ENCODE measurements around the gene ZC3H18.
A peak's percentile ranks its signal among the peaks of the same experiment; 100 is the strongest.

The ZC3H18 gene

GRCh38 chr16:88581033-88581432, 10.8 kb downstream of the ZC3H18 start:
- no peak for DNase-seq (ENCODE audit: low read depth in 2 of 2)

GRCh38 chr16:88582912-88583575, 12.8 kb downstream of the ZC3H18 start:
- no peak for DNase-seq (ENCODE audit: low read depth in 2 of 2)

- DNase-seq (ENCODE audit: low read depth in 2 of 2) = no peak
These were observed 14.5 kb downstream of the ZC3H18 start for GRCh38 chr16:88584676-88585075.

GRCh38 chr16:88585269-88585668, 15.1 kb downstream of the ZC3H18 start:
- no peak for DNase-seq (ENCODE audit: low read depth in 2 of 2)

- no peak for DNase-seq (ENCODE audit: low read depth in 2 of 2)
These were observed 15.9 kb downstream of the ZC3H18 start for GRCh38 chr16:88585927-88586581.

GRCh38 chr16:88588148-88588547, 17.9 kb downstream of the ZC3H18 start:
- DNase-seq (ENCODE audit: low read depth in 2 of 2) = no peak

- DNase-seq (ENCODE audit: low read depth in 2 of 2) = no peak
These were observed 18.6 kb downstream of the ZC3H18 start for GRCh38 chr16:88588754-88589153.

- DNase-seq (ENCODE audit: low read depth in 2 of 2) = no peak
These were observed 19.2 kb downstream of the ZC3H18 start for GRCh38 chr16:88589441-88589840.

- peak in 1 of 2 donors; percentile 48 for DNase-seq (ENCODE audit: low read depth in 2 of 2)
These were observed 21.4 kb downstream of the ZC3H18 start for GRCh38 chr16:88591577-88592021.

- no peak for DNase-seq (ENCODE audit: low read depth in 2 of 2)
These were observed 22.9 kb downstream of the ZC3H18 start for GRCh38 chr16:88593061-88593460.

- DNase-seq (ENCODE audit: low read depth in 2 of 2) = no peak
These were observed 23.3 kb downstream of the ZC3H18 start for GRCh38 chr16:88593489-88593888.

- DNase-seq (ENCODE audit: low read depth in 2 of 2) = no peak
These were observed 23.7 kb downstream of the ZC3H18 start for GRCh38 chr16:88593910-88594309.

GRCh38 chr16:88595101-88595500, 24.9 kb downstream of the ZC3H18 start:
- no peak for DNase-seq (ENCODE audit: low read depth in 2 of 2)

GRCh38 chr16:88595921-88596320, 25.7 kb downstream of the ZC3H18 start:
- no peak for DNase-seq (ENCODE audit: low read depth in 2 of 2)

- no peak for DNase-seq (ENCODE audit: low read depth in 2 of 2)
These were observed 26.3 kb downstream of the ZC3H18 start for GRCh38 chr16:88596483-88596882.

GRCh38 chr16:88597856-88598491, 27.8 kb downstream of the ZC3H18 start:
- DNase-seq (ENCODE audit: low read depth in 2 of 2) = no peak

- DNase-seq (ENCODE audit: low read depth in 2 of 2) = no peak
These were observed 29.0 kb downstream of the ZC3H18 start for GRCh38 chr16:88599092-88599733.

- DNase-seq (ENCODE audit: low read depth in 2 of 2) = no peak
These were observed 29.8 kb downstream of the ZC3H18 start for GRCh38 chr16:88599825-88600538.

GRCh38 chr16:88600539-88600896, 30.3 kb downstream of the ZC3H18 start:
- DNase-seq (ENCODE audit: low read depth in 2 of 2) = no peak

- no peak for DNase-seq (ENCODE audit: low read depth in 2 of 2)
These were observed 31.3 kb downstream of the ZC3H18 start for GRCh38 chr16:88601313-88602036.

GRCh38 chr16:88602091-88602490, 31.9 kb downstream of the ZC3H18 start:
- DNase-seq (ENCODE audit: low read depth in 2 of 2) = no peak

All from stimulated activated CD4-positive, alpha-beta T cell treated with anti-CD3 and anti-CD28 coated beads, Interleukin-4, amount 100 ng/mL, for 48 hours (primary cell).